Colon (tissue), 2 donors: Measurements from ENCODE around the gene GNB1L.

Source experiments
- FAIRE-seq: peaks from 2 replicates; lab custom pipeline; 2012; peaks lifted over from hg19 to GRCh38; lab: Jason Lieb, UNC
- donor health status: control.
- donor health status: control.

Gene GNB1L

DNA sequence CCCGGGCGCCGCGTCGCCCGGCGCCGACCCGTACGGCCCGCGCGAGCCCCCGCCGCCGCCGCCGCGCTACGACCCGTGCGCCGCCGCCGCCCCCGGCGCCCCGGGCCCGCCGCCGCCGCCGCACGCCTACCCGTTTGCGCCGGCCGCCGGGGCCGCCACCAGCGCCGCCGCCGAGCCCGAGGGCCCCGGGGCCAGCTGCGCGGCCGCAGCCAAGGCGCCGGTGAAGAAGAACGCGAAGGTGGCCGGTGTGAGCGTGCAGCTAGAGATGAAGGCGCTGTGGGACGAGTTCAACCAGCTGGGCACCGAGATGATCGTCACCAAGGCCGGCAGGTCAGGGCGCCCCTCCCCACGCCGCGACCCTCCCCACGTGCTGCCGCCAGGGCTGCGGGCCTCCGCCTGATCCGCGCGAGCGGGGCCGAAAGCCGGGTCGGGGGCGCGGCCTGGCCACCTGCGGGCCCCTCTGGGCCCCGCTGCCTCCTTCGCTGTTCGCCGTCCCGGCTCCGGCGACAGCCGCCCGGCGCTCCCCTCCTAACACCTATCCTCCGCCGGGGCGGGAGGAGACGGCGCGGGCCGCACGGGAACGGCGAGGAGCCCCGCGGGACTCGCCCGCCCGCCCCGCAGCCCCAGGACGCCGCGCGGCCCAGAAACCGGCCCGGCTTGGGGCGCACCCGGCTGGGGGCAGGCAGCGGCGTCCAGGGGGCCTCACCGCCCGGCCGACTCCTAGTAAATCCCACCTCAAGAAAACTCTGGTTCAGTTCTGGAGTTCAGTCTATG lies 93.5 kb downstream of the GNB1L start:
- no peak for FAIRE-seq

- no peak for FAIRE-seq
Measured at GRCh38 chr22:19760058-19760950, 94.4 kb downstream of the GNB1L start, which contains the start of gene TBX1. Gene TBX1 (plus strand): TSS chr22:19760778. CDS start chr22:19760844, 66 bp downstream.

DNA sequence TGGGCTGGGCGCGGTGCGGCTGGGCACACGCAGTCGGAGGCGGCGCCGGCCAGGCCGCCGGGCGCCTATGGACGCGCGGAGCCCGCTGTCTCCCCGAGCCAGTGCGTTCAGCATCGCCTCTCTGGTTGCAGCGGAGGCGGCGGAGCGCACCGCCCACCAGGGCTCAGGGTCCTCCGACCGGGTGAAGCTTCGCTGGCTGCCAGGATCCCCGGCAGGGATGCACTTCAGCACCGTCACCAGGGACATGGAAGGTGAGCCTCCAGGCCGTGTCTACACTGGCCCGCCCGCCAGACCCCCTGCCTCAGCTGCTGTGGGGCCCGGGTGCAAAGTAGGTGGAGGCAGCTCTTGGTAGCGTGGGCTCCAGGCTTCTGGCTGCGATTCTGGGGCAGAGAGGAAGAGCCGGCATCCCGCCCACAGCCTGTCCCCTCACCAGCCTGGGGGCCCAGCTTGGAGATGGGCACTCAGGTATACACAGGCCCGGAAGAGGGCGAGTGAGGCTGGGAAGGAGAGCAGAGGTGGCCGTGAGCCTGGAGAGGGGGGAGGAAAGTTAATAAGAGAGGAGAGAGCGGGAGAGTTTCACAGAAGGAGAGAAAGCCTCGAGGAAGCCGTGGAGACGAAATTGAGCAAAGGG lies 95.1 kb downstream of the GNB1L start:
- no peak for FAIRE-seq

GRCh38 chr22:19758896-19759426 lies 95.7 kb downstream of the GNB1L start:
- no peak for FAIRE-seq

- no peak for FAIRE-seq
Measured at GRCh38 chr22:19757985-19758895, 96.4 kb downstream of the GNB1L start.

DNA sequence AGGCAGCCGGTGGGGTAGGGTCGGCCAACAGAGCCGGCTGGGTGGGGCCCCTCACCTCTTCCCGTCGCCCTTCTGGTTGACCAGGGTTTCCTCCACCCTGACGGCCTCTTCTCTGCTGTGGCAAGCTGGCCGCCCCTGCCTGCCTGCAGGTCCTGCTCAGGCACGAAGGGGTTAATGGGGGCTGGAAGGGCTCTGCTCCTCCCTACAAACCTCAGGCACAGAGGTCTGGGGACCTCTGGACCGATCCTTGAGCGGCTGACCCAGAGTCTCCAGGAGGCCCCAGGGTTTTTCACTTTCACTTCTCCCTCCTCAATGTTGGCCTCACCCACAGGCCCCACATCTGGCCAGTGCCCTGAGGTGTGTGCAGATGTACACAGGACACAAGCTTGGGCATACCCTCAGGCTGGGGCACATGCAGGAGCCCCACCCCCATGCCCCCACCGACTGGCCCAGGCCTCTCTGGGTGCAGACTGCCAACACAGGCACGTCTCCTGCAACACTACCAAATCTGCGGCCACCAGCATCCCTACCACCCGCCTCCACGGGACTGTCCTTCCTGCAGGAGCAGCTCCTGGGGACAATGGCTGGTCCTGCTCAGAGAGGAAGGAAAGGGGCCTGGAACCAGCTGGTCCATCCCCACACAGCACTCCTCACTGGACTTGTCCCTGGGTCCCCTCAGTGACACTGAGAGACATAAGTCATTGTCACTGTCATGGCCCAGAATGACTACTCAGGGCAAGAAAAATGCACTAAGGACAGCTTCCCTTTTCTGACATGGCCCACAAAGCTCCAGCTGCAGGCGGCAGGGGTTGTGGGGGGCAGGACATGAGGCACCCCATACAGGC lies 97.3 kb downstream of the GNB1L start:
- no peak for FAIRE-seq

DNA sequence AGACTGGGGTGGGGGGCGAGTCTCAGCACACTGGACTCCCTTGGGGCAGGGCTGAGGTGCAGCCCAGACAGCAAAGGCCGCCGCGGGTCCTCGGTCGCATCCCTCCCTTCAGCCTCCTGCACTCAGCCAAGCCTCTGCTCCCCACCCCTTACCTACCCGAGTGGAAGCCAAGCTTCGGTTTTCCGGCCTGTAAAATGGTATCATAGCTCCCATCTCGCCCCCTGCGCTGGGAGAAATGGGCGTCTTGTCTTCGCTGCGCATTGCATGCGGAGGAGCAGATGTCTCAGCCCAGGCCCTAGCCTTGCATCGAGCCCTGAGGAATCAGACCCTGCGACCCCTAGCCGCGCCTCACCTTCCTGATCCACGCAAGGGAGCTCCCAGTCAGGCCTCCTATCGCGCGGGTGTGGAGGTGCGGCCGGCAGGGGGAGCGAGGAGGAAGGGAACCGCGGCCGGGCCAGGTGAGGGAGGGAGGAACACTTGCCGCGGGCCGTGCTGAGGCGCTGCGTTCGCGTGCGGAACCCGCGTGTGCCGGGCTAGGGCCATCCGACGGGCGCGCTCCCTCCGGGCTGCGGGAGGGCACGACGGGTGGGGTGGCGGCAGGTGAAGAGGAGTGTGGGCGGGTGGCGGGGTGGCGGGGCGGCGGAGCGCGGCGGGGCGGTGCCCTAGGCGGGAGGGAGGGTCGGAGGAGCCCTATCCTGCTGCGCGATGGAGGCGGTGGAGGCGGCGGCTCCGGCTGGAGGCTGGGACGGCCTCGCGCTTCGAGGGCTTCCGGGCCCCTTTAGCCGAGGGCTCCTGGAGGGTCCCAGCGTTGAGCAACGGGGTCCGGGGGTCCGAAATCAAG lies 98.2 kb downstream of the GNB1L start:
- no peak for FAIRE-seq

- no peak for FAIRE-seq
Measured at GRCh38 chr22:19755722-19756287, 98.9 kb downstream of the GNB1L start.

- no peak for FAIRE-seq
Measured at GRCh38 chr22:19755145-19755710, 99.4 kb downstream of the GNB1L start.

DNA sequence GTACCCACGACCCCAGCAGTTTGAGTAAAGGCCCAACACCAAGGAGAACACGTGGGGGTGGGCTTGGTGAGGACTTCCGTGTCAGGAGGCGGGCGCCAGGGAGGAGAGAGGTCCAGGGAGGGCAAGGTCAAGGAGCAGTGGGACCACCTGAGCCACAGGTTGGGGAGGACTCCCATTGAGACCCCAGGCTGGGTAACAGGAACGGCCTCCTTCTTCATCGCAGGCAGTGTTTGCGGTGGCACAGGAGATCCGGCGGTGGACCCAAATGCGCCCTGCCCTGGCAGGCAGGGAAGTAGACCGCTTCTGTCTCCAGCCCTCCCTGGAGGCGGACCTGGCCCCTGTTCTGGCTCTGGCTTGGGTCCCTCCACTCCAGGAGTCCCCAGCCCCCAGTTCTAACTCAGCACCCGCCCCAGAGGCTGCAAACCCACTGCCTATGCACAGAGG lies 100.0 kb downstream of the GNB1L start:
- no peak for FAIRE-seq

- FAIRE-seq: no peak
Measured at GRCh38 chr22:19753996-19754700, 100.5 kb downstream of the GNB1L start.

DNA sequence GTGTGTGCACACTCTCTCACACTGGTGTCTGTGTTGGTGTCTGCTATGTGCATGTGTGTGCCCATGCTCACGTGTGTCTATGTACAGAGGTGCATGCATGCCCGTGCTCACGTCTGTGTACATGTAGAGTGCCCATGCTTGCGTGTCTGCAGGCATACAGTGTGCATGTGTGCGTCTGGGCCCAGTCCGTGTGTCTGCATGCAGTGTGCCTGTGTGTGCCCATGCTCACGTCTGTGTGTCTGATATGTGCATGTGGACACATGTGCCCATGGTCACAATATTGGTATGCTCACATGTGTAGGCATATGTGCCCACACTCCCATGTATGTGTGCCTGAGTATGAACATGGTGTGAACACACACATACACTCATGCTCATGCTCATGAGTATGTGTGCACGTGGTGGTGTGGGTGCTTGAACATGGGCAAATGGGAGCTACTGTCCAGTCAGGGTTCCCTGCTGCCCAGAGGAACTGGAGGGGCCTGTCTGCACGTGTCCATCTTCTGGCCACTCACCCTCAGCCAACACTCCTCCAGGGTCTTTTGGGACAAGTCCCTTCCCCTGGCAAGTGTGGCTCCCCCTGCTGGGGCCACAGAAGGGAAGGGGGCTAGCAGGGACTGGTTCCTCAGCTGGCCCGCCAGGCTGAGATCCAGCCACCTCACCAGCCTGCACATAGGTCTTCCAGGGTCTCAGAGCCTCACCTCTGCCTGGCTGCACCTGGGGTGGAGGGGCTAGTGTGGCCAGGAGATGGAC lies 101.4 kb downstream of the GNB1L start:
- no peak for FAIRE-seq

GRCh38 chr22:19751497-19752245 lies 103.0 kb downstream of the GNB1L start:
- no peak for FAIRE-seq

- FAIRE-seq: no peak
Measured at GRCh38 chr22:19750507-19751490, 103.9 kb downstream of the GNB1L start.

- no peak for FAIRE-seq
Measured at GRCh38 chr22:19749876-19750275, 104.8 kb downstream of the GNB1L start.
